Astrocyte (in vitro differentiated cells and primary cell): ENCODE data around the gene LCT.

Source experiments
- EZH2 ChIP-seq: IDR thresholded peaks from 2 replicates; pipeline ENCODE4 v1.6.1; 2012; ENCODE audit warnings: mild to moderate bottlenecking, low read length, inconsistent platforms; ENCODE audit not compliant: insufficient read depth
- TF ChIP-seq, protein P1 (sequence below): IDR thresholded peaks from 2 replicates; pipeline ENCODE4 v1.5.1; 2011; ENCODE audit warnings: low read depth, mild to moderate bottlenecking, inconsistent platforms, low read length, moderate library complexity; ENCODE audit not compliant: insufficient read depth

DNA sequence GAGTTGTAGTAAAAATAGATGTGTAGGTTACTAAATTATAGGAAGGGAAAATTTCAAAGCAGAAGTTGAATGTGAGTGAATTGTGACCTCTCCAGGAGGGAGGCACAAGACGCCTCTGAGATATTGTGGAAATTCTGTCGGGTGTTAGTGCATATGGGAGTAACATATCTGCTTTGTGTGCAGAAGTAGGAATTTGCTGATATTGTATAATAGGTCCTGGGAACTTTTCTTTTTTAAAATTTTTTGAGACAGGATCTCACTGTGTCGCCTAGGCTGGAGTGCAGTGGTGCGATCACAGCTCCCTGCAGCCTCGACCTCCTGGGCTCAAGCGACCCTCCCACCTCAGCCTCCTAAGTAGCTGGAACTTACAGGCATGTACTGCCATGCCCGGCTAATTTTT is 60.6 kb downstream of the LCT start:
- TF ChIP-seq, protein P1, sequence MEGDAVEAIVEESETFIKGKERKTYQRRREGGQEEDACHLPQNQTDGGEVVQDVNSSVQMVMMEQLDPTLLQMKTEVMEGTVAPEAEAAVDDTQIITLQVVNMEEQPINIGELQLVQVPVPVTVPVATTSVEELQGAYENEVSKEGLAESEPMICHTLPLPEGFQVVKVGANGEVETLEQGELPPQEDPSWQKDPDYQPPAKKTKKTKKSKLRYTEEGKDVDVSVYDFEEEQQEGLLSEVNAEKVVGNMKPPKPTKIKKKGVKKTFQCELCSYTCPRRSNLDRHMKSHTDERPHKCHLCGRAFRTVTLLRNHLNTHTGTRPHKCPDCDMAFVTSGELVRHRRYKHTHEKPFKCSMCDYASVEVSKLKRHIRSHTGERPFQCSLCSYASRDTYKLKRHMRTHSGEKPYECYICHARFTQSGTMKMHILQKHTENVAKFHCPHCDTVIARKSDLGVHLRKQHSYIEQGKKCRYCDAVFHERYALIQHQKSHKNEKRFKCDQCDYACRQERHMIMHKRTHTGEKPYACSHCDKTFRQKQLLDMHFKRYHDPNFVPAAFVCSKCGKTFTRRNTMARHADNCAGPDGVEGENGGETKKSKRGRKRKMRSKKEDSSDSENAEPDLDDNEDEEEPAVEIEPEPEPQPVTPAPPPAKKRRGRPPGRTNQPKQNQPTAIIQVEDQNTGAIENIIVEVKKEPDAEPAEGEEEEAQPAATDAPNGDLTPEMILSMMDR = no peak
- no peak for TF ChIP-seq EZH2
